NCI-H446 (cell line): Measurements from ENCODE around the gene ECE1.
"Not testable (repeated sequence)": the region's sequence is repeated elsewhere in the genome, so short reads cannot be mapped to it uniquely, and the experiment has no call there.

Experiments used
- DNase-seq, 2 experiments: peaks; one replicate each; lab custom pipeline; 2025; lab: John Stamatoyannopoulos, UW

Gene ECE1

GRCh38 chr1:21292503-21292983 lies 2.3 kb upstream of the ECE1 start:
- no peak for DNase-seq

- DNase-seq = no peak
Measured at GRCh38 chr1:21291964-21292363, 1.7 kb upstream of the ECE1 start.

GRCh38 chr1:21291184-21291583 lies 921 bp upstream of the ECE1 start:
- no peak for DNase-seq

- no peak for DNase-seq
Measured at GRCh38 chr1:21290546-21290944, 282 bp upstream of the ECE1 start.

- no peak for DNase-seq
Measured at GRCh38 chr1:21289127-21289526, 1.1 kb downstream of the ECE1 start.

GRCh38 chr1:21287905-21288514 lies 2.3 kb downstream of the ECE1 start:
- no peak for DNase-seq

GRCh38 chr1:21285386-21285785 lies 4.9 kb downstream of the ECE1 start:
- not testable (repeated sequence) for DNase-seq

- no peak for DNase-seq
Measured at GRCh38 chr1:21285055-21285372, 5.2 kb downstream of the ECE1 start.

- no peak for DNase-seq
Measured at GRCh38 chr1:21284206-21285054, 5.8 kb downstream of the ECE1 start.

- DNase-seq = no peak
Measured at GRCh38 chr1:21283524-21283923, 6.7 kb downstream of the ECE1 start.

GRCh38 chr1:21282020-21282419 lies 8.2 kb downstream of the ECE1 start:
- not testable (repeated sequence) for DNase-seq

- no peak for DNase-seq
Measured at GRCh38 chr1:21280482-21280881, 9.8 kb downstream of the ECE1 start.

GRCh38 chr1:21280011-21280471 lies 10.2 kb downstream of the ECE1 start:
- DNase-seq = no peak

GRCh38 chr1:21278860-21279845 lies 11.1 kb downstream of the ECE1 start:
- no peak for DNase-seq

- no peak for DNase-seq
Measured at GRCh38 chr1:21278208-21278859, 11.9 kb downstream of the ECE1 start.

GRCh38 chr1:21277180-21277579 lies 13.1 kb downstream of the ECE1 start:
- DNase-seq = no peak

- DNase-seq = no peak
Measured at GRCh38 chr1:21272540-21272939, 17.7 kb downstream of the ECE1 start.

- no peak for DNase-seq
Measured at GRCh38 chr1:21271550-21271949, 18.7 kb downstream of the ECE1 start.

GRCh38 chr1:21270086-21270689 lies 20.1 kb downstream of the ECE1 start:
- peak in 1 of 2 experiments; percentile 37 for DNase-seq

GRCh38 chr1:21269461-21270085 lies 20.7 kb downstream of the ECE1 start:
- no peak for DNase-seq
